Measurements from ENCODE around the gene WDR33. TPM values are rescaled to one million over a fixed set of nuclear protein-coding genes. Genes with fewer than 3 reads are reported as not detected.

The WDR33 gene
- total and polyA plus RNA-seq, 8 donors, result 7.9 to 99.9 (median 20.3) TPM

GRCh38 chr2:127783101-127783500 is 27.9 kb downstream of the WDR33 start:
- TF ChIP-seq POLR2A (IDR thresholded peaks at IDR 0.05), result no peak
- TF ChIP-seq CTCF (IDR thresholded peaks at IDR 0.05), result no peak
- no peak for TF ChIP-seq EP300 (IDR thresholded peaks at IDR 0.05)
- H3K27ac ChIP-seq, result no peak overlapping the region
- no peak overlapping the region for H3K4me3 ChIP-seq
- no peaks in the 10 kb centered on the region for H3K27me3 ChIP-seq
- peaks cover 0 to 6% (median 0%) of the 10 kb centered on the region in 4 donors for H3K36me3 ChIP-seq
- peaks cover 0 to 20% (median 10%) of the 10 kb centered on the region in 4 donors for H3K4me1 ChIP-seq
- intact Hi-C loops (cut with DNase I; ENCODE audit: low total_unique reads), result no loop called here
- DNase-seq, result no peak
- H3K9me3 ChIP-seq, result no peaks in the 10 kb centered on the region

GRCh38 chr2:127778850-127779249 is 32.1 kb downstream of the WDR33 start:
- Histone ChIP-seq H3K4me3 (no peak overlapping the region), H3K36me3 (no peaks in the 10 kb centered on the region), H3K27ac (no peak overlapping the region), H3K9me3 (no peaks in the 10 kb centered on the region), H3K27me3 (no peaks in the 10 kb centered on the region), H3K4me1 (peaks cover 0 to 29% (median 9%) of the 10 kb centered on the region in 4 donors)
- DNase-seq, result no peak
- 95 to 100% (median 96%) methylated on average over 2 of the region's 2 CpGs for WGBS, 5 donors
- TF ChIP-seq POLR2A (IDR thresholded peaks at IDR 0.05), result no peak
- TF ChIP-seq EP300 (IDR thresholded peaks at IDR 0.05), result no peak
- no peak for TF ChIP-seq CTCF (IDR thresholded peaks at IDR 0.05)
- TF ChIP-seq POLR2AphosphoS5 (IDR thresholded peaks at IDR 0.05), result no peak
- intact Hi-C loops (cut with DNase I; ENCODE audit: low total_unique reads), result no loop called here

- 88 to 95% (median 92%) methylated on average over 2 of the region's 2 CpGs for WGBS, 5 donors
Measured at GRCh38 chr2:127778447-127778846, 32.5 kb downstream of the WDR33 start.

GRCh38 chr2:127776122-127776780 is 34.7 kb downstream of the WDR33 start:
- Histone ChIP-seq H3K4me3 (no peak overlapping the region), H3K27ac (no peak overlapping the region), H3K36me3 (no peaks in the 10 kb centered on the region), H3K4me1 (peaks cover 0 to 40% (median 12%) of the 10 kb centered on the region in 4 donors), H3K27me3 (no peaks in the 10 kb centered on the region), H3K9me3 (no peaks in the 10 kb centered on the region)
- no peak for TF ChIP-seq POLR2AphosphoS5 (IDR thresholded peaks at IDR 0.05)
- TF ChIP-seq EP300 (IDR thresholded peaks at IDR 0.05), result no peak
- TF ChIP-seq CTCF (IDR thresholded peaks at IDR 0.05), result no peak
- no peak for TF ChIP-seq POLR2A (IDR thresholded peaks at IDR 0.05)
- DNase-seq, result no peak
- 87 to 96% (median 89%) methylated on average over 3 of the region's 3 CpGs for WGBS, 5 donors
- intact Hi-C loops (cut with DNase I; ENCODE audit: low total_unique reads), result no loop called here

More at GRCh38 chr2:127778447-127778846, 32.5 kb downstream of the WDR33 start:
- Histone ChIP-seq H3K4me1 (peaks cover 0 to 32% (median 11%) of the 10 kb centered on the region in 4 donors), H3K36me3 (no peaks in the 10 kb centered on the region), H3K27me3 (no peaks in the 10 kb centered on the region), H3K4me3 (no peak overlapping the region), H3K9me3 (no peaks in the 10 kb centered on the region), H3K27ac (no peak overlapping the region)
- DNase-seq, result no peak
- no peak for TF ChIP-seq POLR2AphosphoS5 (IDR thresholded peaks at IDR 0.05)
- TF ChIP-seq EP300 (IDR thresholded peaks at IDR 0.05), result no peak
- no peak for TF ChIP-seq POLR2A (IDR thresholded peaks at IDR 0.05)
- no peak for TF ChIP-seq CTCF (IDR thresholded peaks at IDR 0.05)
- intact Hi-C loops (cut with DNase I; ENCODE audit: low total_unique reads), result no loop called here
